Nephron (organoid): ENCODE measurements around the gene RPAP2.

Experiments used
- H3K27ac Mint-ChIP-seq, 3 experiments: 2 replicates each; pipeline ENCODE4 v1.8.0; 2020; ENCODE audit warnings: mixed read lengths in 3 of 3, mild to moderate bottlenecking in 2 of 3, moderate library complexity in 1 of 3
- H3K27me3 Mint-ChIP-seq: 2 replicates; pipeline ENCODE4 v1.8.0; 2021; ENCODE audit warnings: low read depth, mild to moderate bottlenecking, moderate library complexity, mixed read lengths
- H3K36me3 Mint-ChIP-seq: 2 replicates; pipeline ENCODE4 v1.8.0; 2020; ENCODE audit warnings: low read depth, mixed read lengths
- H3K4me1 Mint-ChIP-seq: 2 replicates; pipeline ENCODE4 v1.8.0; 2020; ENCODE audit warnings: mixed read lengths
- H3K4me3 Mint-ChIP-seq, 3 experiments: 2 replicates each; pipeline ENCODE4 v1.8.0; 2020; ENCODE audit warnings: mild to moderate bottlenecking in 3 of 3, mixed read lengths in 3 of 3, moderate library complexity in 2 of 3
- H3K9me3 Mint-ChIP-seq: 2 replicates; pipeline ENCODE4 v1.8.0; 2020; ENCODE audit warnings: mixed read lengths
- TF ChIP-seq, protein P1 (sequence below), 3 experiments: fragments of 200-600 bp; sonication (generic); IDR thresholded peaks; one replicate each; pipeline ENCODE4 v1.5.0; 2021; ENCODE audit warnings: antibody characterized with exemption in 3 of 3; ENCODE audit not compliant: unreplicated experiment in 3 of 3

RPAP2 gene

DNA sequence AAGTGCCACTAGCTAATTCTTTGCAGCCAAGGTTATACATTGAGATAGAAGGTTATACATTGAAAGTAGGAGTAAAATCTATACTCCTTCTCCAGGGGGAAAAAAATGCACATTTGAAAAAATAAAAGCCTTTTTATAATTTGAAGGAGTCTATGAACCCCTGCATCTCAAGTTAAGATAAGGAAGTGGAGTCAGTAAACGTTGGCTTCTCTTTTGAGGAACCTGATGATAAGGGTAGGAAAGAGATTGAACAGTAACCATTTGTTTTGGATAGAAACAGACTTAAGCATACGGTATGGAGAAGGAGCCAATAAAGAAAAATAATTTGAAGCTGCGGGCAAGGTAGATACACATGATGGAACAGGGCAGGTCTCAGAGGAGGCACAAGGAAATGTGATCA lies 64.1 kb downstream of the RPAP2 start:
- H3K4me1 Mint-ChIP-seq: no peaks in the 10 kb centered on the region
- H3K9me3 Mint-ChIP-seq: no peaks in the 10 kb centered on the region
- no peak overlapping the region for H3K27ac Mint-ChIP-seq
- no peak overlapping the region for H3K4me3 Mint-ChIP-seq
- H3K36me3 Mint-ChIP-seq: peaks cover 54% of the 10 kb centered on the region
- no peaks in the 10 kb centered on the region for H3K27me3 Mint-ChIP-seq
- TF ChIP-seq, protein P1, sequence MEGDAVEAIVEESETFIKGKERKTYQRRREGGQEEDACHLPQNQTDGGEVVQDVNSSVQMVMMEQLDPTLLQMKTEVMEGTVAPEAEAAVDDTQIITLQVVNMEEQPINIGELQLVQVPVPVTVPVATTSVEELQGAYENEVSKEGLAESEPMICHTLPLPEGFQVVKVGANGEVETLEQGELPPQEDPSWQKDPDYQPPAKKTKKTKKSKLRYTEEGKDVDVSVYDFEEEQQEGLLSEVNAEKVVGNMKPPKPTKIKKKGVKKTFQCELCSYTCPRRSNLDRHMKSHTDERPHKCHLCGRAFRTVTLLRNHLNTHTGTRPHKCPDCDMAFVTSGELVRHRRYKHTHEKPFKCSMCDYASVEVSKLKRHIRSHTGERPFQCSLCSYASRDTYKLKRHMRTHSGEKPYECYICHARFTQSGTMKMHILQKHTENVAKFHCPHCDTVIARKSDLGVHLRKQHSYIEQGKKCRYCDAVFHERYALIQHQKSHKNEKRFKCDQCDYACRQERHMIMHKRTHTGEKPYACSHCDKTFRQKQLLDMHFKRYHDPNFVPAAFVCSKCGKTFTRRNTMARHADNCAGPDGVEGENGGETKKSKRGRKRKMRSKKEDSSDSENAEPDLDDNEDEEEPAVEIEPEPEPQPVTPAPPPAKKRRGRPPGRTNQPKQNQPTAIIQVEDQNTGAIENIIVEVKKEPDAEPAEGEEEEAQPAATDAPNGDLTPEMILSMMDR (IDR thresholded peaks at IDR 0.05; ENCODE audit: unreplicated experiment in 3 of 3): no peak

DNA sequence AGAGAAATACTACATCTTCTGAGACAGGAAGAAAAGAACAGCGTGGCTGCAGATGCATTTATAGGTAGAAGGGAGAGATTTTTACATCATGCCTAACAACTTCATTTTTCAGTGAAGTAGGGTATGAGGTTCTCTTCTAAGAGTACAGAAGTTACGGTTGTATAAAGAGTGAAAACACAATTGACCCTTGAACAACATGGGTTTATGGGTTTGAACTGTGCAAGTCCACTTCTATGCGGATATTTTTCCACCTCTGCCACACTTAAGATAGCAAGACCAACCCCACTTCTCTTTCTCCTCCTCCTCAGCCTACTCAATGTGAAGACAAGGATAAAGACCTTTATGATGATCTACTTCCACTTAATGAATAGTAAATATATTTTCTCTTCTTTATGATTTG lies 64.5 kb downstream of the RPAP2 start:
- Mint-ChIP-seq H3K27ac (no peak overlapping the region), H3K4me3 (no peak overlapping the region), H3K27me3 (no peaks in the 10 kb centered on the region), H3K4me1 (no peaks in the 10 kb centered on the region), H3K36me3 (peaks cover 51% of the 10 kb centered on the region), H3K9me3 (no peaks in the 10 kb centered on the region)
- TF ChIP-seq, protein P1 (IDR thresholded peaks at IDR 0.05; ENCODE audit: unreplicated experiment in 3 of 3): no peak

DNA sequence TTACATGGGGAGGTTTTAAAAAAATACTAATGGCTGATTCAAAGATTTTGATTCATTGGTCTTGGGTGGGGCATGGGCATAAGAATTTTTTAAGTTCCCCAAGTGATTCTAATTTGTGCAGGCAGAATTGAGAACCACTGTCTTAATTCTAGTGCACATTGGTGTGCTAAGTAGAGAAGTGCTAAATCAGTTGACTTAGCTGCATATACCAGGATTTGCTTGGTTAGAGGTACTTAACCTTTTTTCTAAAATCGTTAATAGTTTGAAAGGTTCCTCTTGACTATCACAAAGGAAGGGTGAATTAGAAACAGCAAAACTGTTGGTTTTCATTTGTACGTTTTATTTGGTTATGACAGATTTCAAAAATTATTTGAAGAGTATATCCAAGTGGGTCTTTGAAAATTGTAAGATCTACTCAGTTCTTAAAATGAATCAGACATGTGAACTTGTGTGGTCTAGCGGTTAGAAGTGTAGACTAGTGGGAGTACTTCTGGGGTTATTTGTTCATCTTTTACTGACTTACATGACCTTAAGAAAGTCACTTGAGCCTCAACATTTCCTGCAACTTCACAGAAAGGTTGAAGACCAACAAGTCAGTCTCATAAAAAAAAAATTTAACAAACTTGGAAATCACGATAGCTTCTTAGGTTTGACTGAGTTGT lies 66.7 kb downstream of the RPAP2 start:
- H3K27me3 Mint-ChIP-seq: no peaks in the 10 kb centered on the region
- H3K4me1 Mint-ChIP-seq: no peaks in the 10 kb centered on the region
- peaks cover 52% of the 10 kb centered on the region for H3K36me3 Mint-ChIP-seq
- no peak overlapping the region for H3K4me3 Mint-ChIP-seq
- no peak overlapping the region for H3K27ac Mint-ChIP-seq
- no peaks in the 10 kb centered on the region for H3K9me3 Mint-ChIP-seq
- TF ChIP-seq, protein P1 (IDR thresholded peaks at IDR 0.05; ENCODE audit: unreplicated experiment in 3 of 3): no peak

DNA sequence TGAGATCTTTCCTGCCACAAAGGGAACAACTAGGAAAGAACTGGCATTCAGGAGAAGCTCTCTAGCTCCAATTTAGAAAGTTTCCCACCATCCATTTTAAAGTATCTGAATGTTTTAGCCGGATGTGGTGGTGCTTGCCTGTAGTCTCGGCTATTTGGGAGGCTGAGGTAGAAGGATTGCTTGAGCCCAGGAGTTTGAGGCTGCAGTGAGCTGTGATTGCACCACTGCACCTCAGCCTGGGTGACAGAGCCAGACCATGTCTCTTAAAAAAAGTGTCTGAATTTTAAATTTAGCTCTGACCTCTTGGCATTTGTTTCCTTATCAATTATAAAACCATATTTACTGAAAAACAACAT lies 67.2 kb downstream of the RPAP2 start:
- H3K27ac Mint-ChIP-seq: no peak overlapping the region
- H3K27me3 Mint-ChIP-seq: no peaks in the 10 kb centered on the region
- no peak overlapping the region for H3K4me3 Mint-ChIP-seq
- H3K9me3 Mint-ChIP-seq: no peaks in the 10 kb centered on the region
- H3K4me1 Mint-ChIP-seq: no peaks in the 10 kb centered on the region
- TF ChIP-seq, protein P1 (IDR thresholded peaks at IDR 0.05; ENCODE audit: unreplicated experiment in 3 of 3): no peak
- peaks cover 50% of the 10 kb centered on the region for H3K36me3 Mint-ChIP-seq

DNA sequence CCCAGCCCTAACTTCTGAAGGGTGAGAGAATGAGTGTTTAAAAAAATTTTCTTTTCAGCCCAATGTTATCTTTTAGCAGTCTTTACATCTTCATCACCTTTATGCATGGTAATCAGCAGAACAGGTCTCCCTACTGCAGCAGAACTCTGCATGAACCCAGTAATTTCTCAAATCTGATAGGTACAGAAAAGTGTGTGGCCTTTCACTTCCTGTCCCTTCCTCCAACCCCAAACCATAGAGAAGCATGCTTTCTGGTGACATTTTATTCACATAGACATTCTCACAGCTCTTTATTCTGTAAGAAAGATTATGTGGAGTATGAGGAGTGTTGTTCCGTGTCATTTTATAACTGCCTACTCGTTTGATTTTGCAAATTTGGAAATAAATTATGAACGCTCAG lies 68.6 kb downstream of the RPAP2 start:
- TF ChIP-seq, protein P1 (IDR thresholded peaks at IDR 0.05; ENCODE audit: unreplicated experiment in 3 of 3): no peak
- no peaks in the 10 kb centered on the region for H3K27me3 Mint-ChIP-seq
- H3K4me1 Mint-ChIP-seq: no peaks in the 10 kb centered on the region
- H3K27ac Mint-ChIP-seq: no peak overlapping the region
- H3K4me3 Mint-ChIP-seq: no peak overlapping the region
- no peaks in the 10 kb centered on the region for H3K9me3 Mint-ChIP-seq
- peaks cover 56% of the 10 kb centered on the region for H3K36me3 Mint-ChIP-seq

DNA sequence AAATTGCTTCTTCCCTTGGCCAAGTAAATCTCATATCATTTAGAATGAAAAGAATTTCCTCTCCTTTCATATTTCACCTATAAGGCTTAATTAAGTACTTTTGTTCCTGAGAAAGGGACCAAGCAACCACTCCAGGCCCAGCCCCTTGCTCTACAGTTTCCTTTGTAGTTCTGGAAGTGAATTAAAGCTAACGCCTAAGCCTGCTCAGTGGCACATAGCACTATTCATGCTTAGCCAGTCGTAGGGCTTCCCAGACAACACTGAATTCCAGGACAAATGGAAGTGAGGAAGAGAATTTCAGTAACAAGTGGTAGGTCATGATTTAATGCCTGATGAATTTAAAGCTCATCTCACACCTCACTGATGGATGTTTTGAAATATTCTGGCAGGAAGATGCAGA lies 73.3 kb downstream of the RPAP2 start:
- no peaks in the 10 kb centered on the region for H3K9me3 Mint-ChIP-seq
- H3K27me3 Mint-ChIP-seq: no peaks in the 10 kb centered on the region
- TF ChIP-seq, protein P1 (IDR thresholded peaks at IDR 0.05; ENCODE audit: unreplicated experiment in 3 of 3): no peak
- no peak overlapping the region for H3K4me3 Mint-ChIP-seq
- H3K4me1 Mint-ChIP-seq: no peaks in the 10 kb centered on the region
- H3K36me3 Mint-ChIP-seq: peaks cover 39% of the 10 kb centered on the region
- no peak overlapping the region for H3K27ac Mint-ChIP-seq
